SHP77 (cell line): ENCODE results near the gene KRT222.

Experiments
- DNase-seq, 2 experiments: peaks; one replicate each; lab custom pipeline; 2025; lab: John Stamatoyannopoulos, UW

The KRT222 gene

GRCh38 chr17:40658396-40658795 is 6.6 kb downstream of the KRT222 start:
- no peak for DNase-seq

DNA sequence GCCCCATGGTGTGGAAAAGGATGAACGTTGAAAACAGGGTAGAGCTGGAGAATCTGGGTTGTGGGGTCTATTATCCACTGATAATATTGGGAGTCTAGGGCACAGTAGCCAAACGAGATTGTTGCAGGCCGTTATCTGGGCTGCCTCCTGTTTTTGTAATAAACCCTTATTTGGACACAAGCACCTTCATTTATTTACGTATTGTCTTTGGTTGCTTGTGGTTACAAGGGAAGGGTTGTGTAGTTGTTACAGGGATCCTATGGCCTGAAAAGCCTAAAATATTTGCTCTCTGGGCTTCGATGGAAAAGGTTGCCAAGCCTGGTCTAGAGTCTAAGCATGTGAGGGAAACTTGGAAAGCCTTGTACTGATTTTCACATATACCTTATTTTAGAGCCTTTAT is 13.0 kb downstream of the KRT222 start:
- no peak for DNase-seq

DNA sequence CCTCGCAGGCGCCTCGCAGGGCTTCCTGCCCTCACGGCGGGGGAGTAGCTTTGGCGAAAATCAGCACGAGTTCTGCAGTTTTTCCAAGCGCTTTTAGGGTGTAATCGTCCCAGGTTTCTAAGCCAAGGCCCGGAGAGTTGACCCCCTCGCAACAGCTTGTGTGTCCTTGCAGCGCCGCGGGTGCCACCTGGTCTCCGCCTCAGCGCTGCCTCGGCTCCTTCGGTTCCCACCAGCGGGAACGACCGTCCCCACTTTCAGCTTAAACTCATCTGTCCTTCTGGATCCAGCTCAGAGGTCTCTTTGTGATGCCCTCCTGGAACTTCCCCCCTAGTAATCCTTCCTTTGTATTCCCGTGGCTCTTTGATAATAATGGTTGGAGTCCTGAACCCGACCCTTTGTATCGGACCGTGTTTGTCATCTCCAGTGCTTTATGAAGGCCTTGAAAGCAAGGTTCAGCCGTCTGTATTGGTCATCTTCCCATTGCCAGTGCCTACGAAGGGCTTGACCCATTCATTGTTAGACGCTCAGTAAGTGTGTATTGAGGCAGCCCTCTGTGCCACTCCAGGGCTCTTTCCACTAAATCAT is 16.5 kb downstream of the KRT222 start:
- peak in 1 of 2 experiments; percentile 42 for DNase-seq

DNA sequence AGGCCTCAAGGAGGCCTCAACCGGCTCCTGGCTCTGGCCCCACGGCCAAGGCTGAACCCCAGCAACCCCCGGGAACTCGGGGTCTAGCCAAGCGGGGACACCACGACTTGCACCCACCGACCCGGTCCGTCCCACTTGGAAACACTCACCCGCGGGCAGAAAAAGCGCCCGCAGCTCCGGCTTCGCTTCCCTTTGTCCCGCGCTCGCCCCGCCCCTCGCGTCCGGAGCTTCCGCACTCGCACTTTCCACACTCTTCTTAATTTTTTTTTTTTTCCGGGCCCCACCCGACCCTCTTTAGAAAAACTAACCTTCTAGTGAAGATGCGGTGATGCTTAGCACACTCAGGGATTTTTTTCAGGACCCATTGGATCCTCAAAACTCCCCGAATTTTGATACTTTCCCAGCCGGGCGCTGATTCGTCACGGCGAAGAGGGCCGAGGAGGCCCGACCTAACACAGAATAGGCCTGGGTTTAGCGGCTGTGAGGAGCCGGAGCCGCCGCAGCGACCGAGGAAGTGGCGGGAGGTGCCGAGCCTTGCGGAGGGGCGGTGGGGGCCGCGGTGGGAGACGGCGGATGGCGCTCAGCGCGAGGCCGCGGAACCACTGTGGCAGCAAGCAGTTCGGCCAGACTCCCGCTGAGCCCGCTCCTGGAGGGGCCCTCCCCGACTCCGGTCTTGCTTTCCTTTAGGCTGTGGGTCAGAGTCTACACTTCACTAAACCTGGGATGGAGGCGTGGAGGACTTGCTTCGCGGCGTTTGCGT is 17.2 kb downstream of the KRT222 start, which contains the start of gene SMARCE1:
TSS of gene SMARCE1 (minus strand) at position 195 of the 760 bp plus-strand sequence. CDS start 2,016 bp downstream, outside the sequence.
- DNase-seq: peak; percentile 48 to 73

DNA sequence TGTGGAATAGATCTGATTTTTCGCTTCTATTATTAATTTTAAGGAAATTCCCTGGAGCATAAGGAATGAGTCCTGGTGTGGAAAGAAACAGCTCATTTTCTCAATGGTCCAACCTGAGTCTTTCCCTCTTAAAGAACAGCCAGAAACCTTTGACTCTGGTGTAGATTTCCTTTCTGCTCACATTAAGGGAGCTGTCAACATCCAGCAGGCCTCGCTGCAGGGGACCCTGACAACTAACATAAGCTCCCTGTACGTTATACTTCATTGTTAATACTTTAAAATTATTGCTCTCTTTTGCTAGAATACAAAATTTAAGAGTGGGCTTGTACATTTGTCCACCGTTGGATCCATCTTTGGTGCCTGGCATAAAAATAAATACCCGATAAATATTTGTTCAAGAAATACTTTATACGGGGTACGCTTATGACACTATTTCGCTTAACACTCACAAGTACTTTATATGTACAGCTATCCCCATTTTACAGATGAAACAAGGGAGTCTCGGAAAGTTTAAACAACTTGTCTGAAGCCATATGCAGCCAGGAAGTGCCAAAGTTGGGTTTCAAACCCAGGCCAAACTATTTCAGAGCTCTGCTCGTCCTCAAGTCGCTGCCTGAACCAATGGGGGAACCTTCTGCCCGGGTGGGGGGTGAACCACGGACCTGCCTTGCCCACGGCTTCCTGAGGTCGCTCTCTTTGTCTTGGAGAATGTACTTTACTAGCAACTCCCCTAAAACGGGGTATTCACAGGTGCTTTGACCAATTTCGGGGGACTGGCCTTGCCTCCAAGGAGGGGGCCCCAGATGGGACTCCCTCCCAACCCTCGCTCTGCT is 18.0 kb downstream of the KRT222 start:
- DNase-seq: peak; percentile 25 to 33

DNA sequence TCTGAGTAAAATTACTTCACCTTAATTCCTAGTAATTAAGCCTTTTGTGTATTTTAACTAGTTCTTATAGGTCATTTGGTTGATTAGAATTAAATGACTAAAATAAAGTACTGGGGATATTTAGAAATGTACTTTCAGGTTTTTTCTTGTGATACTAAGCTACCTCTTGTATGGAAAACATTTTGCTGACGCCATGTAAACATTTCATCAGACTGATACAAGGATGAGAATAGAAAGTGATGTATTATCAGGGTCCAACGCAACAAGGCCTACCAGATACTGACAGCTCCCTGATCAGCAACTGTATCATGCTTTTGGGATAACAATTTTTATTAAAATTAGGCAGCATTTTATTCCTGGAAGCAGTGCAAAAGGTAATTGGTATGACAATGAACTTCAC is 19.0 kb downstream of the KRT222 start:
- no peak for DNase-seq

- no peak for DNase-seq
Observed at GRCh38 chr17:40645291-40645690, 19.7 kb downstream of the KRT222 start.

GRCh38 chr17:40637931-40638330 is 27.0 kb downstream of the KRT222 start:
- no peak for DNase-seq

DNA sequence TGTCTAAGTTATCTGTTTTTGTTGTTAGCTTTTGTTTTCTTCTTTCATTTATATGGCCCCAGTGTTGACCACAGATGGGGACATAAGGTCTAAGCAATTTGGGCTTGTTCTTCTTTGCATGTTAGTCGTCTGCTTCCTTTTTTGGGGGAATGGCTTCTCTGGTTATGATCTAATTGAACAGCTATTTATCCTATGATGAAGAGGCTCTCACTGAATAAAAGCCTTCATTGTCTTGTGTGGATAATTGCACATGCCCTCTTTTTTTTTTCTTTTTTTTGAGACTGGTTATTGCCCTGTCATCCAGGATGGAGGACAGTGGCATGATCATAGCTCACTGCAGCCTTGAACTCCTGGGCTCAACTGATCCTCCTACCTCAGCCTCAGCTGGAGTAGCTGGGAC is 31.1 kb downstream of the KRT222 start:
- DNase-seq: no peak

DNA sequence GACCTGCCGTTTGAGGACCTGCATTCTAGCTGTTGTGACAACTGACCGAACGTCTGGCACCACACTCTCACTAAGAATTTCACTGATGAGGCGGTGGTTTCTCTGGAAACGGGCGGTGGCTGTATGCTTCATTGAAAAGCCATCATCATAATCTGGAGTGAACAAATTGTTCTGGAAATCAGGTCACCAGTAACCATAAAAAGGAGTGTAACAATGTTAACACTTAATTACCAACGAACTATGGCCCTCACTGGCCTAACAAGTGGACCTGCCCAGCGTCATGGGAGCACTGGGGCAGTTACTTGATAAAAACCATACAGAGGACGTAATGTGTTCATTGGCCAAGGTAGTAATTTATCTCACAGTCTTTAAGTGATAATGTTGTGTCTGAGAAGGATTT is 32.8 kb downstream of the KRT222 start:
- DNase-seq: no peak

- DNase-seq: no peak
Observed at GRCh38 chr17:40629842-40630241, 35.1 kb downstream of the KRT222 start.

- DNase-seq: no peak
Observed at GRCh38 chr17:40625311-40625710, 39.7 kb downstream of the KRT222 start.

- no peak for DNase-seq
Observed at GRCh38 chr17:40623419-40624210, 41.4 kb downstream of the KRT222 start.

- no peak for DNase-seq
Observed at GRCh38 chr17:40622509-40622928, 42.5 kb downstream of the KRT222 start.

DNA sequence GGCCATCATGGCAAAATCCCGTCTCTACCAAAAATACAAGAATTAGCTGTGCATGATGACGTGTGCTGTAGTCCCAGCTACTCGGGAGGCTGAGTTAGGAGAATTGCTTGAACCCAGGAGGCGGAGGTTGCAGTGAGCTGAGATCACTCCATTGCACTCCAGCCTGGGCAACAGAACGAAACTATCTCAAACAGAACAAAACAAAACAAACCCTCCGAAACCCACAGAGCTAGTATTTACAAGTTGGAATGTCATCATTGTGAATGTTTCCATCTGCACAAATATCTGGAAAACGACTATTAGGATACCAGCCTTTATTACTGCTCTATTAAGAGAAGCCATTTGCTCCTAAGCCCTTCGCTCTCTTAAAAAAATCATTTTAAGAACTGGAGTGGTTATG is 43.4 kb downstream of the KRT222 start:
- no peak for DNase-seq

DNA sequence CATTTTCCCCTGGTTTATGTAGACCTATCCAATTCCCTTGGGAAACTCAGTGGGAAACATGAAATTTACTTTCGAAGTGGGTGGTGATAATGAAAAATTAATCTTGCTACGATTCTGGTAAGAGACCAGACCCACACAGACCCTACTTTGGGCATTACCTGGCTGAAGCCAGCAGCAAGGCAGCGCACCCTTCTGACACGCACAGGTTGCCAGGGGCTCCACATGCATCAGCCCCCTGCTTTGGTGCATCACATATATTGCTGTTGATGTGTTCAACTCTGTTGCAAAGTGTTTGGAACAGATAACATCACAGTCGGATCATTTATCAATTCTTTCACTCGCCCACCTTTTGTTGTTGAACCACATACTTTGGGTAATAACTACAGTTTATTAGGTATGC is 44.0 kb downstream of the KRT222 start:
- no peak for DNase-seq

DNA sequence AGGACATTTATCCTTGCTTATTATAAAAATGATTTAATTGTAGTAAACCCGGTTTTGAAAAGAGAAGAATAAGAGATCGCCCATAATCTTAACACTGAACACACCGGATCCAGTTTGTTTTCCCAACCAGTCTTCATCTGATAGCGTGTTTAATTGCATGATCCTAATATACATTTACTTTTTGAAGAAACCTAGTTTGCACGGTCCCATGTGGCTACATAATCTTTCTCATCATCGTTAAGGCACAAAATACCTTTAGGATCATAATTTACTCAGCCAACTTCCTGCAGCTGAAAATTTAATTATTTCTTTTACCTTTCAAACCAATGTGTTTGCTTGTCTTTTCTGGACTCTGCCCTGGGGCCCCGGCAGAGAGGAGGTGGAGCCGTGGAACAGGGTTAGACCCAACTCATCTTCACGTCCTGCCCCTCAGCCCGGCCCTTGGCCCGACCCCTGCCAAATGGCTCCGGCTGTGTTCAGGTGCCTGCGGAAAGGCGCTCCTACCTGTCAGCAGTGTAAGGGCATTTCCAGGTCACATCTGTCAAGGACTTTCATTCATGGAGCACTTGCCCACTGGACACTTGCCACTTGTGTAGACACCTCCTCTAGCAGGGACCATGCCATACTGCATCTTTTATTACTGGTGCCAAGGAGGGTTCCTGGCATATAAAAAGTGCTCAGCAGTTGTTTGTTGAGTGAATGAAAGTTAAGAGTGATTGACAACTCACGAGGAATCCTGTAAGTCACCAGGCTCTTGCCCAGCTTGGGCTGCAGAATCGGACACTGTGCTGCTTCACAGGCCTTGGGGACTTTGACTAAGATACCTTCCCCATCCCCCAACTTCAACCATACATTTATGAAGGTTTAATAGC is 46.0 kb downstream of the KRT222 start:
- no peak for DNase-seq

- DNase-seq: no peak
Observed at GRCh38 chr17:40617678-40618240, 47.2 kb downstream of the KRT222 start.

- no peak for DNase-seq
Observed at GRCh38 chr17:40616592-40616991, 48.4 kb downstream of the KRT222 start.

DNA sequence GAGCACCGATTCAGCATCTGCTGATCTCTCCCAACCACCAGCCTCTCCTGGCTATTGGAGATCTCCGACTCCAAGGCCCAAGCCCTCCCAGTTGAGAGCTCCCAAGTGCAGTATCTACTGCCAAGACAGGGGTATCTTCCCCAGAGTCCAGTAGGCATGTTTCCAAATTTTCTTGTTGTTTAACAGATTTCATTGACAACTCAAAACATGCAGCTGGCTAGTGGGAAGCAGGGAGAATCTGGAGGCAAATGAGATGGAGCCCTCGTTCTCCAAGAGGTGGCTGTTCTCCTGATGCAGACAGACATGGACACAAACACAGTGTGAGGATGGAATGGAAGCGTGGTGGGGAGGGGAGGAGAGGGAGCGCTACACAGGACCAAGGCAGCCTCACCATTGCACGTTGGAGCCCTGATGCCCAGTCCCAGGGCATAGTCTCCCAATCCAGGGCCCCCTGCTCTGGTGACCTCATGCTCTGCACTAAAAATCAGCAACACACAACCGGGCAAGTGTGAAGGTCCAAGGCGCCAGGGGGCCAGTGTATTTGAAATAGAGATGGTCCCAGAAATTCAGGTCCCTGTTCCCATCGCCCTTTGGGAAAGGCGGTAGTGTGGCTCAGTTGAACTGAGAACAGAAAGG is 49.0 kb downstream of the KRT222 start:
- DNase-seq: no peak
